GM21825 (cell line): Measurements from ENCODE around the gene C1orf87.

Experiments
- ATAC-seq: cut with Tn5 transposase; IDR thresholded peaks from one replicate; pipeline ENCODE4 v1.9.1; 2021; ENCODE audit warnings: mild to moderate bottlenecking, moderate library complexity; ENCODE audit not compliant: unreplicated experiment

The C1orf87 gene

DNA sequence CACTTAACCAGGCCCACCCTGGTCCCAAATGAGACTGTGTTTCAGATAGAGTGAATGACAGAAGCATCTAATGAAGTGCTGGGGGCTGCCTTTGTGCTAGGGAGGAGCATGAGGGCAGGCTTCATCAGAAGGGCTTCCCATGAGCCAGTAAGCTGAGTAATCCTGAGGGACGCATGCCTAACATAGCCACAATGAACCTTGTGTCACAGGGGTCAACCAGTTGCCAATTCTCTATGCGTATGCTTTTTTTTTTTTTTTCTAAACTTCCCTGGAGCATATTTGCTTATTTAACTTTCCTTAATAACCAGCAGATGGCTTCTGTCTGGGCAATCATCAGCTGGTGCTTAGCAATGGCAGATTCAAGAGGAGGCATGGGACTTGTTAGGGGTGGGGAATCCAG lies 121.5 kb downstream of the C1orf87 start:
- no peak for ATAC-seq

DNA sequence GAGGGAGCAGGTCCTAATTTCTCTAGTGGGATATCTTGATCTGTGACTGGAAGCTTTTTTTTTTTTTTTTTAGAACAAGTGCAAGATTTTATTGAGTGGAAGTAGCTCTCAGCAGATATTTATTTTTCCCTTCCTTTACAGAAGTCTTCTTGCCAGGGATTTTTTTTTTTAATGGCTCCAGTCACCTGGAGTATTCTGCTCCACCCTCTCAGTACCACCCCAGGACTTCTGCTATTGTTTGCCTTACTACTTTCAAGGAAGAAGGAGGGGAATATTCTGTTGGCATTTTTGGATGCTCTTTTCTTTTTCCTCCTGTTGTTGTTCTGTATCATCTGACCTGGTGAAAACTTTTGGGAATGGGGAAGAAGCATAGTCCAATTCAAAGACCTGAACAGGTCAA lies 123.9 kb downstream of the C1orf87 start:
- ATAC-seq: no peak

DNA sequence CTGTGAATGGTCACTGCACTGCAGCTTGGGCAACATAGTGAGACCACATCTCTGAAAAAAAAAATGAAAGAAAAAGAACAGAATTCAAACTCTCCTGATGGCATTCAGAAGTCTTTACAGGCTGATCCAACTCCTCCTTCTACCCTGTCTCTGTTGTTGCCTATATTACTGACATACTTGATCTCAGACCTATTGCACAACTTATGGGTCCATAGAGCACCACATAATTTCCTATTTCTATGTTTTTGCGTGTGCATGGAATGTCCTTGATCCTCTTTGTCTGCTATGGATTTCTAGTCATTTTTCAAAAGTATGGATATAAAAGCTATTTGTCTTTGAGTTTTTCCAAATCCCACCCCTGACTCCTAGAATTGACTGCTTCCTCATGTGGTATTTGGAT lies 124.6 kb downstream of the C1orf87 start:
- ATAC-seq: no peak

DNA sequence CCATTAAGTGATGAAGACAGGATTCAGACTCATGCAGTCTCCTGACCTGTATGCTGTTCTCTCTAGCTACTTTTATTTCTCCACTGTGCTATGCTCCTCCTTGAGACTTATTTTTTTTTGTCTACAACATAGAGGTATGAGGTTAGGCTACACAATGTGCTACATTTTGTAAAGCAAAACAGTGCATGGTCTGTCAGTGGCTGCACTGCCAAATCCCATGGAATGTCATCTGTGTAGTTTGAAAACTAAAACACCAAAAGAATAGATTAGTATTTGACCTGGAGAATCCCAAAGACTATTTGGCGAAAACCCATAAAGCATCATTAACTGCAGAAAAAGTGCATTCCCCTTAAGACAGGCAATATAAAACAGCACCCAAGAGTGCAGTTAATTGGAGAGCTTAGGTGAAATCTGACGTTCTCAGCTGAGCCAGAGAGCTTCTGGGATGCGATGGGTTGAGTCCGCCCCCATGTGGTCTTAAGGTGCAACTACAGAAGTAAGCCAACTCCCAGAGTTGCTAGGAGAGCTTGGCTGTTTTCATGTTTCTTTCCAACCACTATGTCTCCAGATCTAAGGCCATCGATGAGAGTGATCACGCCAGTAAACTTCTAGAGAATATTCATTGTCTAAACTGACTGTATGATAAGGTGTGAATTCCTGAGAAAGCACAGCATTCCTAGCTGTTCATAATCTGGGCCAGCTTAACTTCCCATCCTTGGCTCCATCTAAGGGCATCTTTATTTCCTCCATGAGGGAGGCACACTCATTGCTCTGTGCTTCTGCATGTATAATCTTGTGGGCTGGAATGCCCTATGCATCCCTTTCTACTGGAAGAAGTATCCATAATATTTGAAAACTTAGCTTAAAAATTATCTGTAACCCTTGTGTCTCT lies 126.3 kb downstream of the C1orf87 start:
- peak; percentile 98 for ATAC-seq

DNA sequence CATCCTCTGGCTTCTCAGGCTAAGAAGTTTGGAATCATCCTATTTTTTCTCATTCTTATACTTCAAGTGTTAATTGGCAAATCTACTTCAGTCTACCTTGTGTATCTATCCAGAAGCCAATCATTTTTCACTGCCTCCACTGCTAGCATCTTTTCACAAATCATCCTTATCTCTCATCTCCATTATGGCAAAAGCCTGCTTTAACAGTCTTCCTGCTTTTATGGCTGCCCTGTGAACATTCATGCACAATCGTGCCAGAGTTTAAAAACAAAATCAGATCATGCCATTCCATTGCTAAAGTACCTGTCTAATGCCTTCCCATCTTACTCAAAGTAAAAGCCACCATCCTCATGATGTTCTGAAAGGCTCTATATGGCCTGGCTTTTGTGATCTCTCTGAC lies 127.8 kb downstream of the C1orf87 start:
- ATAC-seq: no peak
